K562 (cell line): ENCODE data around the gene SCUBE1. TPM values are rescaled to one million over a fixed set of nuclear protein-coding genes. Genes with fewer than 3 reads are reported as not detected.
A peak's percentile ranks its signal among the peaks of the same experiment; 100 is the strongest.

Experiments
- ADNP ChIP-seq: fragments of 200-800 bp; sonication (Bioruptor generic); IDR thresholded peaks from 2 replicates; pipeline ENCODE4 v1.6.1; 2016; ENCODE audit warnings: missing genetic modification characterization, missing compliant biosample characterization
- CREBBP ChIP-seq: IDR thresholded peaks from one replicate; pipeline ENCODE4 v1.6.1; 2012; ENCODE audit warnings: low read depth, mild to moderate bottlenecking, control low read depth, inconsistent platforms, low read length
- DIDO1 ChIP-seq: fragments of 450-650 bp; IDR thresholded peaks from 2 replicates; pipeline ENCODE4 v1.6.1; 2016; ENCODE audit warnings: low read depth, missing biosample characterization, missing genetic modification characterization
- POLR2AphosphoS2 ChIP-seq: IDR thresholded peaks from 2 replicates; pipeline ENCODE4 v1.6.1; 2012; ENCODE audit warnings: low read length, improper control_type of control experiment
- SIX5 ChIP-seq, 2 experiments: IDR thresholded peaks; 2 replicates each; pipeline ENCODE4 v1.6.1; 2011; ENCODE audit warnings: low read length in 2 of 2, borderline replicate concordance in 1 of 2, low read depth in 1 of 2, mild to moderate bottlenecking in 1 of 2, moderate library complexity in 1 of 2; ENCODE audit not compliant: insufficient read depth in 1 of 2
- polyA plus RNA-seq, 8 experiments: library from polyadenylated mRNA; depleted of rRNA in 4 of 8; stranded (reverse) in 5 of 8; unstranded in 3 of 8; fragments of >200 nt; fragmentation: Nextera tagmentation in 2 of 8; fragmentation: Illumina TruSeq in 1 of 8; extraction: Ambion mirVana in 2 of 8; extraction: Trizol in 1 of 8; gene quantifications; 2 replicates each; pipeline versions ENCODE4 v1.2.1 to v1.2.3, GENCODE V29; 2011 to 2014; ENCODE audit warnings: inconsistent platforms in 1 of 8, missing spikeins in 1 of 8
- total RNA-seq, 7 experiments: library from RNA; depleted of rRNA in 6 of 7; stranded (reverse); fragments of >200 nt in 6 of 7; fragmentation: Illumina TruSeq in 2 of 7; extraction: Trizol in 2 of 7; gene quantifications; 2 replicates each; pipeline versions ENCODE4 v1.2.1 to v1.2.3, GENCODE V29; 2011 to 2021; ENCODE audit warnings: low replicate concordance in 1 of 7
- TF ChIP-seq, protein P1 (sequence below), 2 experiments: IDR thresholded peaks; 2 replicates each; pipeline ENCODE4 v1.6.1; 2011; ENCODE audit warnings: borderline replicate concordance in 1 of 2, control low read depth in 1 of 2, low read depth in 1 of 2, low read length in 1 of 2, mild to moderate bottlenecking in 1 of 2, mixed read lengths in 1 of 2, moderate library complexity in 1 of 2; ENCODE audit not compliant: insufficient read depth in 1 of 2, insufficient read length in 1 of 2, poor library complexity in 1 of 2, severe bottlenecking in 1 of 2; ENCODE audit errors: extremely low read depth in 1 of 2
- TF ChIP-seq, protein P2 (sequence below): sonication (generic); formaldehyde crosslinking; IDR thresholded peaks from 2 replicates; pipeline ENCODE4 v1.5.0; 2020; ENCODE audit warnings: missing genetic modification reagents
- TF ChIP-seq, protein P3 (sequence below): sonication (generic); formaldehyde crosslinking; IDR thresholded peaks from 2 replicates; pipeline ENCODE4 v1.8.0; 2022; ENCODE audit warnings: mild to moderate bottlenecking, missing genetic modification reagents

SCUBE1 gene
- total and polyA plus RNA-seq, 9 of the 15 experiments (the other 6 are each of a cell fraction or from before 2014, with no cell fraction given) = 0.03 to 0.47 (median 0.29) TPM; not detected in 6

DNA sequence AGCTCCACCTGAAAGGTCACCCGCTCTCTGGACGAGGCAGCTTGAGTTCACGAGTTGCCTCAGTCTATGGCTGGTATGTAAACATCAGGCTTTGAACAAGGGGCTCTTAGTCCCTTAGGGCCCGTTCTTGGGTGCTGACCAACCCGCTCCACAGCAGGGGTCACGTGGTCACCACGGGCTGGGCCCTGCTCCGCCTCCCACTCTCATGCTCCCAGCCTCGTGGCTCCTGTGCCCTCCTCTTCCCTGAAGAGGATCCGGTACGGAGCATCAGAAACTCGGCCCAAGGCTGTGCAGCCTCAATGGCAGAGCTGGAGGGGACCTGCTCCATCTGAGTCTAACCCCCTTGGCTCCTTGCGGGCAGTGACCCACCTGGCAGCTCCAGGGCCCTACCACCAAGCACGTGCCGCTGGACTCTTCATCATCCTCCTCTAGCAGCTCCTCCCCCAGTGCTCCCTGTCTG is 102.0 kb downstream of the SCUBE1 start (continued):
- TF ChIP-seq POLR2AphosphoS2 (no peak), ADNP (no peak), SIX5 (IDR thresholded peaks at IDR 0.05; ENCODE audit: borderline replicate concordance in 1 of 2, insufficient read depth in 1 of 2, low read depth in 1 of 2, low read length in 2 of 2) (no peak), CREBBP (no peak), DIDO1 (tag) (no peak)
- TF ChIP-seq, protein P1, sequence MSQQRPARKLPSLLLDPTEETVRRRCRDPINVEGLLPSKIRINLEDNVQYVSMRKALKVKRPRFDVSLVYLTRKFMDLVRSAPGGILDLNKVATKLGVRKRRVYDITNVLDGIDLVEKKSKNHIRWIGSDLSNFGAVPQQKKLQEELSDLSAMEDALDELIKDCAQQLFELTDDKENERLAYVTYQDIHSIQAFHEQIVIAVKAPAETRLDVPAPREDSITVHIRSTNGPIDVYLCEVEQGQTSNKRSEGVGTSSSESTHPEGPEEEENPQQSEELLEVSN (IDR thresholded peaks at IDR 0.05; ENCODE audit: borderline replicate concordance in 1 of 2, extremely low read depth in 1 of 2, insufficient read depth in 1 of 2, insufficient read length in 1 of 2, low read depth in 1 of 2, low read length in 1 of 2, poor library complexity in 1 of 2, severe bottlenecking in 1 of 2) = peak in 1 of 2 experiments; percentile 35
- TF ChIP-seq, protein P2, sequence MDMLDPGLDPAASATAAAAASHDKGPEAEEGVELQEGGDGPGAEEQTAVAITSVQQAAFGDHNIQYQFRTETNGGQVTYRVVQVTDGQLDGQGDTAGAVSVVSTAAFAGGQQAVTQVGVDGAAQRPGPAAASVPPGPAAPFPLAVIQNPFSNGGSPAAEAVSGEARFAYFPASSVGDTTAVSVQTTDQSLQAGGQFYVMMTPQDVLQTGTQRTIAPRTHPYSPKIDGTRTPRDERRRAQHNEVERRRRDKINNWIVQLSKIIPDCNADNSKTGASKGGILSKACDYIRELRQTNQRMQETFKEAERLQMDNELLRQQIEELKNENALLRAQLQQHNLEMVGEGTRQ (CRISPR knock-in tag) = peak; percentile 84
- TF ChIP-seq, protein P3, sequence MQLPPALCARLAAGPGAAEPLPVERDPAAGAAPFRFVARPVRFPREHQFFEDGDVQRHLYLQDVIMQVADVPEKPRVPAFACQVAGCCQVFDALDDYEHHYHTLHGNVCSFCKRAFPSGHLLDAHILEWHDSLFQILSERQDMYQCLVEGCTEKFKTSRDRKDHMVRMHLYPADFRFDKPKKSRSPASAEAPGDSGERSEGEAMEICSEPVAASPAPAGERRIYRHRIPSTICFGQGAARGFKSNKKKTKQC (CRISPR knock-in tag) = no peak
